Measurements from ENCODE around the gene CNN3.

The CNN3 gene

DNA sequence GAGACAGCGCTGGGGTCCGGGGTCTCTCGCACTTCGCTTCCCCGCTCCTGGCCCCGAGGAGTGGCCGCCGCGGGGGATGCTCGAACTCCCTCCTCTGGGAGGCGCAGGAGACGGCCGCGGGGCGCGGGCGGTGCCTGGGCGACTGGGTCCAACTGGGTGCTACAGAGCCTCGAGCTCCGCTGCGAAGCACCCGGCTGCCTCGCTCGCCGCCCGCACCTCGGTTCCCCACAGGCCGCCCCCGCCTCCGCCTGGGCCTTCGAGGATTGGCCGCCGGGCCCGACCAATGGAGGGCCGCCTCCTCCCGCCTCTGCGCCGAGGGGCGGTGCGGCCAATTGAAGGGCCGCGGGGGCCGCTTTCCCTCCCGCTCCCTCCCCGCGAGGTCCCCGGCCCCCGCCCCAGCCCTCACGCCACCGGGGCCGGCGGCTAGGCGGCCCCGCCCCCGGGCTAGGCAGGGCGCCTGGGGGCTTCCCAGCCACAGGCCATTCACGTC is at the start of gene CNN3 (continued):
- TF ChIP-seq ZNF362 (tag by site-specific recombination; IDR thresholded peaks at IDR 0.05) (no peak), ZNF416 (tag by site-specific recombination; IDR thresholded peaks at IDR 0.05) (no peak), ZNF791 (tag by site-specific recombination; IDR thresholded peaks at IDR 0.05) (no peak), OVOL3 (tag by site-specific recombination; IDR thresholded peaks at IDR 0.05) (0 out of 2 replicates have a peak, but pooled peaks have one; percentile 25), ZNF571 (tag by site-specific recombination; IDR thresholded peaks at IDR 0.05) (no peak), ZNF501 (tag by site-specific recombination; IDR thresholded peaks at IDR 0.05) (peak; percentile 94), SCRT1 (tag by site-specific recombination; IDR thresholded peaks at IDR 0.05; ENCODE audit: borderline replicate concordance) (no peak), GFI1B (tag by site-specific recombination; IDR thresholded peaks at IDR 0.05) (no peak), ZNF169 (tag by site-specific recombination; IDR thresholded peaks at IDR 0.05) (no peak), ZBTB20 (tag by site-specific recombination; IDR thresholded peaks at IDR 0.05) (no peak), ZNF530 (tag by site-specific recombination; IDR thresholded peaks at IDR 0.05; ENCODE audit: low read depth) (no peak), WT1 (tag by site-specific recombination; IDR thresholded peaks at IDR 0.05) (peak; percentile 45; the same call in 1 of the 2 replicates), ZNF585B (tag by site-specific recombination; IDR thresholded peaks at IDR 0.05) (no peak), GLIS1 (tag by site-specific recombination; IDR thresholded peaks at IDR 0.05) (peak; percentile 54), TCF7L2 (IDR thresholded peaks at IDR 0.05; ENCODE audit: borderline replicate concordance, low read depth, low read length) (0 out of 2 replicates have a peak, but pooled peaks have one; percentile 20), REPIN1 (tag by site-specific recombination; IDR thresholded peaks at IDR 0.05; ENCODE audit: low read depth) (no peak), ZNF24 (tag by site-specific recombination; IDR thresholded peaks at IDR 0.05) (0 out of 2 replicates have a peak, but pooled peaks have one; percentile 67), KLF1 (tag by site-specific recombination; IDR thresholded peaks at IDR 0.05) (peak; percentile 38; the same call in 1 of the 2 replicates), PRDM4 (tag by site-specific recombination; IDR thresholded peaks at IDR 0.05) (no peak; the same call in 1 of the 2 replicates), SP3 (tag by site-specific recombination; IDR thresholded peaks at IDR 0.05) (peak; percentile 86), ZNF48 (tag by site-specific recombination; IDR thresholded peaks at IDR 0.05) (no peak), RBAK (tag by site-specific recombination; IDR thresholded peaks at IDR 0.05) (no peak), ZNF138 (tag by site-specific recombination; IDR thresholded peaks at IDR 0.05; ENCODE audit: borderline replicate concordance) (no peak)
- TF ChIP-seq, protein P1, sequence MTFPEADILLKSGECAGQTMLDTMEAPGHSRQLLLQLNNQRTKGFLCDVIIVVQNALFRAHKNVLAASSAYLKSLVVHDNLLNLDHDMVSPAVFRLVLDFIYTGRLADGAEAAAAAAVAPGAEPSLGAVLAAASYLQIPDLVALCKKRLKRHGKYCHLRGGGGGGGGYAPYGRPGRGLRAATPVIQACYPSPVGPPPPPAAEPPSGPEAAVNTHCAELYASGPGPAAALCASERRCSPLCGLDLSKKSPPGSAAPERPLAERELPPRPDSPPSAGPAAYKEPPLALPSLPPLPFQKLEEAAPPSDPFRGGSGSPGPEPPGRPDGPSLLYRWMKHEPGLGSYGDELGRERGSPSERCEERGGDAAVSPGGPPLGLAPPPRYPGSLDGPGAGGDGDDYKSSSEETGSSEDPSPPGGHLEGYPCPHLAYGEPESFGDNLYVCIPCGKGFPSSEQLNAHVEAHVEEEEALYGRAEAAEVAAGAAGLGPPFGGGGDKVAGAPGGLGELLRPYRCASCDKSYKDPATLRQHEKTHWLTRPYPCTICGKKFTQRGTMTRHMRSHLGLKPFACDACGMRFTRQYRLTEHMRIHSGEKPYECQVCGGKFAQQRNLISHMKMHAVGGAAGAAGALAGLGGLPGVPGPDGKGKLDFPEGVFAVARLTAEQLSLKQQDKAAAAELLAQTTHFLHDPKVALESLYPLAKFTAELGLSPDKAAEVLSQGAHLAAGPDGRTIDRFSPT (tag by site-specific recombination; IDR thresholded peaks at IDR 0.05), result no peak

Measured in HEK293 (cell line).